MM.1S (cell line): ENCODE measurements around the gene IL1RAPL1.

Source experiments
- EZH2 ChIP-seq: fragments of 300-600 bp; sonication (generic); optimal IDR thresholded peaks from 2 replicates; pipeline ENCODE3; 2017; ENCODE audit warnings: low read depth, mild to moderate bottlenecking, antibody characterized with exemption, low read length, mixed read lengths
- EZH2phosphoT487 ChIP-seq: fragments of 300-600 bp; sonication (generic); IDR thresholded peaks from 2 replicates; pipeline ENCODE4 v1.6.1; 2018; ENCODE audit warnings: antibody characterized with exemption, low read length
- TF ChIP-seq, protein P1 (sequence below): fragments of 300-600 bp; sonication (generic); IDR thresholded peaks from 2 replicates; pipeline ENCODE4 v1.5.1; 2016; ENCODE audit warnings: antibody characterized with exemption, low read length, mixed read lengths

- TF ChIP-seq EZH2phosphoT487 (no peak), EZH2 (no peak)
- TF ChIP-seq, protein P1, sequence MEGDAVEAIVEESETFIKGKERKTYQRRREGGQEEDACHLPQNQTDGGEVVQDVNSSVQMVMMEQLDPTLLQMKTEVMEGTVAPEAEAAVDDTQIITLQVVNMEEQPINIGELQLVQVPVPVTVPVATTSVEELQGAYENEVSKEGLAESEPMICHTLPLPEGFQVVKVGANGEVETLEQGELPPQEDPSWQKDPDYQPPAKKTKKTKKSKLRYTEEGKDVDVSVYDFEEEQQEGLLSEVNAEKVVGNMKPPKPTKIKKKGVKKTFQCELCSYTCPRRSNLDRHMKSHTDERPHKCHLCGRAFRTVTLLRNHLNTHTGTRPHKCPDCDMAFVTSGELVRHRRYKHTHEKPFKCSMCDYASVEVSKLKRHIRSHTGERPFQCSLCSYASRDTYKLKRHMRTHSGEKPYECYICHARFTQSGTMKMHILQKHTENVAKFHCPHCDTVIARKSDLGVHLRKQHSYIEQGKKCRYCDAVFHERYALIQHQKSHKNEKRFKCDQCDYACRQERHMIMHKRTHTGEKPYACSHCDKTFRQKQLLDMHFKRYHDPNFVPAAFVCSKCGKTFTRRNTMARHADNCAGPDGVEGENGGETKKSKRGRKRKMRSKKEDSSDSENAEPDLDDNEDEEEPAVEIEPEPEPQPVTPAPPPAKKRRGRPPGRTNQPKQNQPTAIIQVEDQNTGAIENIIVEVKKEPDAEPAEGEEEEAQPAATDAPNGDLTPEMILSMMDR: no peak
Measured at GRCh38 chrX:29107231-29107630, 520.0 kb downstream of the IL1RAPL1 start.
